Esophagus (tissue), 2 donors: ENCODE data around the gene LCLAT1. TPM values are rescaled to one million over a fixed set of nuclear protein-coding genes. Genes with fewer than 3 reads are reported as not detected.
"Not testable (repeated sequence)": the region's sequence is repeated elsewhere in the genome, so short reads cannot be mapped to it uniquely, and the experiment has no call there.

Experiments used
- H3K27ac ChIP-seq, 2 donors: one replicate each; pipeline ENCODE4 v1.5.1; 2013; ENCODE audit warnings: low read depth in 2 of 2, mild to moderate bottlenecking in 2 of 2, inconsistent platforms in 1 of 2, low read length in 1 of 2, moderate library complexity in 1 of 2
- H3K27me3 ChIP-seq, 2 donors: one replicate each; pipeline ENCODE4 v1.6.1; 2013; ENCODE audit warnings: low read length in 2 of 2, control low read depth in 1 of 2, mild to moderate bottlenecking in 1 of 2; ENCODE audit not compliant: insufficient read depth in 2 of 2, control insufficient read depth in 1 of 2
- H3K36me3 ChIP-seq, 2 donors: one replicate each; pipeline ENCODE4 v1.6.1; 2013; ENCODE audit warnings: low read length in 1 of 2; ENCODE audit not compliant: control insufficient read depth in 2 of 2, insufficient read depth in 2 of 2
- H3K4me1 ChIP-seq, 2 donors: one replicate each; pipeline ENCODE4 v1.6.1; 2013; ENCODE audit warnings: low read length in 1 of 2; ENCODE audit not compliant: control insufficient read depth in 2 of 2, insufficient read depth in 2 of 2
- H3K4me3 ChIP-seq, 2 donors: one replicate each; pipeline ENCODE4 v1.5.1; 2013; ENCODE audit warnings: low read length in 2 of 2, mild to moderate bottlenecking in 2 of 2, low read depth in 1 of 2, moderate library complexity in 1 of 2
- H3K9me3 ChIP-seq, 2 donors: one replicate each; pipeline ENCODE4 v1.6.1; 2013; ENCODE audit warnings: mild to moderate bottlenecking in 2 of 2, low read depth in 1 of 2, low read length in 1 of 2, moderate library complexity in 1 of 2; ENCODE audit not compliant: control insufficient read depth in 2 of 2, insufficient read depth in 1 of 2
- WGBS, 2 donors: extraction: QIAGEN DNeasy Blood & Tissue Kit; methylation state at CpG; one replicate each; pipeline ENCODE4 v1.1.7; 2013; 5-methylcytosine and 5-hydroxymethylcytosine counted together
- polyA plus RNA-seq, 2 donors: library from polyadenylated mRNA; stranded (reverse); fragments of 200-250 nt; gene quantifications; one replicate each; pipeline ENCODE4 v1.2.3, GENCODE V29; 2013
- donor health status: healthy with polysubstance abuse.
- donor health status: Bipolar disorder and iron deficiency.

Gene LCLAT1
- polyA plus RNA-seq, 2 donors = 1.6 to 2.0 TPM

DNA sequence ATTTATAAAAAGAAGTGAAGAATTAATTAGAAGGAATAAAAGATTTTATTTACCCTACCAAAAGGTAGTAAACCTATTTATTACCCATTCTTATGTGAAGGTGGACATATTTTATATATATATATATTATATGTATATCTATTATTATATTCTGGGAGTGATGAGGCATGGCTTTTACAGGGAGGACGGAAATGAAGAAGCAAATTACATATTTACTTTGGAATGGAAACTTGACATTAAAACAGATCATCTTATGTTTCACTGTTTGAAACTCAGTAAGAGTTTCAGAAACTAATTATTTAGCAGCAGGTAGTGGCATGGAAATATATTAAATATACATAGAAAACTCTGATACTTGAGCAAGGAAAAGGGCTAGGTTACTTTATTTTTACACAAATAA lies 143.4 kb downstream of the LCLAT1 start:
- 88 to 93% methylated on average over 1 of the region's 1 CpG for WGBS, 2 donors
- Histone ChIP-seq H3K9me3 (no peaks in the 10 kb centered on the region), H3K36me3 (no peaks in the 10 kb centered on the region), H3K4me3 (no peak overlapping the region), H3K27me3 (no peaks in the 10 kb centered on the region), H3K27ac (no peak overlapping the region), H3K4me1 (no peaks in the 10 kb centered on the region)

- no peak overlapping the region for H3K27ac ChIP-seq
- no peaks in the 10 kb centered on the region for H3K27me3 ChIP-seq
- H3K9me3 ChIP-seq = no peaks in the 10 kb centered on the region
- H3K4me3 ChIP-seq = no peak overlapping the region
- no peaks in the 10 kb centered on the region for H3K4me1 ChIP-seq
- 94 to 95% methylated on average over 2 of the region's 2 CpGs for WGBS, 2 donors
- H3K36me3 ChIP-seq = no peaks in the 10 kb centered on the region
These were observed 144.1 kb downstream of the LCLAT1 start for GRCh38 chr2:30591186-30591585.

GRCh38 chr2:30601375-30601774 lies 154.3 kb downstream of the LCLAT1 start:
- WGBS, 2 donors = 61 to 68% methylated on average over 1 of the region's 1 CpG
- Histone ChIP-seq H3K36me3 (no peaks in the 10 kb centered on the region), H3K27me3 (no peaks in the 10 kb centered on the region), H3K9me3 (no peaks in the 10 kb centered on the region), H3K4me3 (no peak overlapping the region), H3K4me1 (no peaks in the 10 kb centered on the region), H3K27ac (no peak overlapping the region)

- 88 to 91% methylated on average over 3 of the region's 3 CpGs for WGBS, 2 donors
- no peaks in the 10 kb centered on the region for H3K9me3 ChIP-seq
- no peaks in the 10 kb centered on the region for H3K27me3 ChIP-seq
- H3K36me3 ChIP-seq = no peaks in the 10 kb centered on the region
- no peaks in the 10 kb centered on the region for H3K4me1 ChIP-seq
- H3K4me3 ChIP-seq = no peak overlapping the region
- H3K27ac ChIP-seq = no peak overlapping the region
These were observed 158.2 kb downstream of the LCLAT1 start for GRCh38 chr2:30605197-30605596.

DNA sequence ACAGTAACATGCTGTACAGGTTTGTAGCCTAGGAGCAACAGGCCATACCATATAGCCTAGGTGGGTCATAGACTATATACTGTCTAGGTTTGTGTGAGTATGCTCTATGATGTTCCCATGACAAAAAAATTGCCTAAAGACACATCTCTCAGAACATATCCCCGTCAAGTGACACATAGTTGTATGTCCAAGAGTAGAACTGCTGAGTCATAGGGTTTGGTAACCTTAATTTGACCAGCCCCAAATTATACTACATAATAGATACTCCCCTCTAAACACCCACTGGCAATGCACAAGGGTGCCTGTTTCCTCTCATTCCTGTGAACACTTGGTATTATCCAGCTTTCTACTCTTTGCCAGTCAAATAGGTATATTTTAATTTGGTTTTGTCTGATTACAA lies 161.6 kb downstream of the LCLAT1 start:
- H3K27me3 ChIP-seq = no peaks in the 10 kb centered on the region
- H3K36me3 ChIP-seq = no peaks in the 10 kb centered on the region
- 71 to 82% methylated on average over 1 of the region's 1 CpG for WGBS, 2 donors
- H3K4me1 ChIP-seq = no peaks in the 10 kb centered on the region
- no peak overlapping the region for H3K4me3 ChIP-seq
- H3K9me3 ChIP-seq = no peaks in the 10 kb centered on the region
- no peak overlapping the region for H3K27ac ChIP-seq

DNA sequence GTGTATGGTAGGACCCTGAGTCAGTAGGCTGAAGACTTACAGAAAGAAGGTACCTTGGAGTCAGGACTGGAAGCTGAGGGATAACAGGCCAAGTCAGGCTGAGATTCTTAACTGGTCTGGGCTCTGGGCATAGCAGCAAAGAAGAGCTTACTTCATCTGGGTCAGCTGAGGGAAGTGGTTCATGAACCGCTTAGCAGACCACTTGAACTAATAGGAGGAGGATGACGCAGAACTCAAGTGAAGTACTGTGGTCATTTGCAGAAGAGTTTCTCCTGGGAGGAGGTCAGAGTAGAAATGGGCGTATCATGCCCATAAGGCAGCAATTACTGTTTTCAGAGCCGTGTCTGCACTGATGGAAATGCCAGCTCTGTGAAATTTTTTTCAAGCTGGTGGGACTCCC lies 164.5 kb downstream of the LCLAT1 start:
- H3K27ac ChIP-seq = no peak overlapping the region
- no peaks in the 10 kb centered on the region for H3K27me3 ChIP-seq
- H3K9me3 ChIP-seq = no peaks in the 10 kb centered on the region
- no peaks in the 10 kb centered on the region for H3K4me1 ChIP-seq
- 82 to 83% methylated on average over 4 of the region's 4 CpGs for WGBS, 2 donors
- H3K4me3 ChIP-seq = no peak overlapping the region
- H3K36me3 ChIP-seq = no peaks in the 10 kb centered on the region

- Histone ChIP-seq H3K4me3 (no peak overlapping the region), H3K36me3 (no peaks in the 10 kb centered on the region), H3K27ac (no peak overlapping the region), H3K27me3 (no peaks in the 10 kb centered on the region), H3K4me1 (no peaks in the 10 kb centered on the region), H3K9me3 (no peaks in the 10 kb centered on the region)
- 75 to 77% methylated on average over 2 of the region's 2 CpGs for WGBS, 2 donors
These were observed 165.3 kb downstream of the LCLAT1 start for GRCh38 chr2:30612371-30612770.

- no peaks in the 10 kb centered on the region for H3K36me3 ChIP-seq
- WGBS, 2 donors = 89% methylated on average over 2 of the region's 2 CpGs
- no peak overlapping the region for H3K27ac ChIP-seq
- no peaks in the 10 kb centered on the region for H3K4me1 ChIP-seq
- H3K27me3 ChIP-seq = no peaks in the 10 kb centered on the region
- no peak overlapping the region for H3K4me3 ChIP-seq
- H3K9me3 ChIP-seq = no peaks in the 10 kb centered on the region
These were observed 166.0 kb downstream of the LCLAT1 start for GRCh38 chr2:30613001-30613400.

- H3K27ac ChIP-seq, H3K9me3 ChIP-seq, H3K4me1 ChIP-seq, H3K4me3 ChIP-seq, H3K36me3 ChIP-seq, H3K27me3 ChIP-seq: not testable (repeated sequence)
- WGBS, 2 donors = 85 to 94% methylated on average over 1 of the region's 4 CpGs
These were observed 167.2 kb downstream of the LCLAT1 start for GRCh38 chr2:30614227-30614626.

DNA sequence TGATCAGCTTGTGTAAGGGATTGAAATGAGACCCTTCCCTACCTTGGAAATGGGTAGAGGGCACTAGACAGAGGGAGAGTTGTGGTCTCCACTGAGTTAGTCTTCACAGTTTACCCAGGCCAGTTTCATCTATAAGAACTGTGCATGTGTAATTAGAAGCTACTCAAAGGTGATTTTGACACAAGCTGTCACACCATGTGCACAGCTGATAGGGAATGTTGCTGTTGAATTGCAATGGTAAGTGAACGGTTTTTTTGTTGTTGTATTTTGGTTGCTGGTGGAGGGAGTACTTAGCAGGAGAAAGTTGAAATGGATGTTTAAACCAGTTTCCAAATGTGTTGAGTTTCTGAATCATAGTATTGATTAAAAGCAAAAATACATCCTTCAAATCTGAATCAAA lies 168.9 kb downstream of the LCLAT1 start:
- Histone ChIP-seq H3K36me3 (no peaks in the 10 kb centered on the region), H3K4me3 (no peak overlapping the region), H3K4me1 (no peaks in the 10 kb centered on the region), H3K27ac (no peak overlapping the region), H3K9me3 (no peaks in the 10 kb centered on the region), H3K27me3 (no peaks in the 10 kb centered on the region)
- WGBS, 2 donors = 83 to 94% methylated on average over 1 of the region's 1 CpG
